HG03103 (cell line): ENCODE data around the gene MMS22L.
A peak's percentile ranks its signal among the peaks of the same experiment; 100 is the strongest.
"Not testable (repeated sequence)": the region's sequence is repeated elsewhere in the genome, so short reads cannot be mapped to it uniquely, and the experiment has no call there.

ENCODE experiments used
- ATAC-seq: cut with Tn5 transposase; IDR thresholded peaks from one replicate; pipeline ENCODE4 v1.9.1; 2021; ENCODE audit warnings: low read depth; ENCODE audit not compliant: unreplicated experiment

The MMS22L gene

GRCh38 chr6:97231911-97232310 is 51.1 kb downstream of the MMS22L start:
- no peak for ATAC-seq

DNA sequence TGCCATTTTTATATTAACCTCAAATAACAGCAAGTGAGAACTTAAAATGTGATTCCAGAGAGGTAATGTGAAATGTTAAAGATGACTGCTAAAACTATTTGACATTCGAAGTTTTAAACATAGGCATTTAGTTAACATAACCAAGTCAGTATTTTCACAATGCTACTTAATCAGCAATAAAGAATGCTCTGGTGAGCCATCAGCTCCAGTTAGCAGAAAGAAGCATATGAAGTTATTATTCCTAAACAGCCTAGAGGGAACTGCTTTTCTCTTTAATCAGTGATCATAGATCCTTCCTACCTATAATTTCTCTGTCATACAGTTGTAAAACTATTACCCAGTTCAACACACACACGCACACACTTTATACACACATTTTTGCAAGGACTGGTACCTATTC is 60.1 kb downstream of the MMS22L start:
- ATAC-seq: no peak

DNA sequence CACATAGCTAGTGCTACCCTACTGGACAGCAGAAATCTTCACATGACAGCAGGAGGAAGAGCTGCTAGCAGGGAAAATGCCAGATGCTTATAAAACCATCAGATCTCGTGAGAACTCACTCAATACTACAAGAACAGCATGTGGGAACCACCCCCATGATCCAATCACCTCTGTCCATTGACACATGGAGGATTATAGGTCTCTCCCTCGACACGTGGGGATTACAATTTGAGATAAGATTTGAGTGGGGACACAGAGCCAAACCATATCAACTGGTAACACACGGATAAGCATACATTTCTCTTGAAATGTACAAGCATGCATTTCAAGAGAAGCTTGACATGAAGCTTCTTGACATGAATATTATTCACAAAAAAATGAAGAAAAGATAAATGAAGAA is 64.1 kb downstream of the MMS22L start:
- ATAC-seq: no peak

DNA sequence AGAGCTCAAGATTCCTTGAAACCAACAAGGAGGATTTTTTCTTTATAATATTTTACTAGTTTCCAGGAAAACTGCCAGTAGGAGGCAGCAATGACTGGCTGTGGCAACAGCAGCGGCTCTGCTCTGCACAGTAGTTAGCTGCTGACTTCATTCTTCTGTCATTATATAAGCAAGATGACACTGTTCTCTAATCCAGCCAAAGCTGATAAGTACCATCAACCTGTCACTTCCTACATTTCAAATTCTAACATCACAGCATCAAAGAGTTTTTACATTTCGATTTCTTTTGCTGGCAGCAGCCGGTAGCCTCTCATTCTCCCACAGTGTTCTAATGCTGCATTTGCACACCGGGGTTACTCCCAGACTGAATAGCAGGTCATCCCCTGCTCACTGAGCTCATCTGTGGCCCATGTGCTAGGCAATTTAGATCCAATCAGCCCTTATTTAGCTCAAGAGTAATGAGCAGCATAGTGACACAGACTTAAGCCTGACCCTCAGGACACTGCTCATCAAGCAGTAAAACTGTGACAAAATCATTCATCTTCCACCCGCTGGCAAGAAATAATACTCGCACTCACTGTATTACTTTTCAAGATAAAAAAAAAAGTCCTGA is 67.8 kb downstream of the MMS22L start:
- ATAC-seq: no peak

GRCh38 chr6:97214671-97215070 is 68.3 kb downstream of the MMS22L start:
- no peak for ATAC-seq

DNA sequence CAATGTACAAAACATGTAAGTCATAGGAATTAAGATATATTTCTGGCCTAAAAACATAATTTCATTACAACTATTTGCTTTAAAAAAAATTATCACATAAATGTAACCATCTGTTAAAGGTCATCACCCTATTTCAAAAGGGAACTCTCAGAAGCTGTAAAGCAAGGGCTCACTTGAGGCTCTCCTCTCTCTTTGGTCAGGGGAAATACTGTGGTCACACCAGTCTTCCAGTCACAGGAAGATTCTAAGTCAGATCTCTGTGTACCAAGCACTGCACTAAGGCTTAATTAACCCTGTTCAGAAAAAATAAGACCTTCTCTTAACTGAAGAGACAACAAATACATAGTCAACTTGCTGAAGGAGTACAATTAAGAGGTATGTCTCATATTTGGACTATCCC is 75.6 kb downstream of the MMS22L start:
- ATAC-seq: no peak

DNA sequence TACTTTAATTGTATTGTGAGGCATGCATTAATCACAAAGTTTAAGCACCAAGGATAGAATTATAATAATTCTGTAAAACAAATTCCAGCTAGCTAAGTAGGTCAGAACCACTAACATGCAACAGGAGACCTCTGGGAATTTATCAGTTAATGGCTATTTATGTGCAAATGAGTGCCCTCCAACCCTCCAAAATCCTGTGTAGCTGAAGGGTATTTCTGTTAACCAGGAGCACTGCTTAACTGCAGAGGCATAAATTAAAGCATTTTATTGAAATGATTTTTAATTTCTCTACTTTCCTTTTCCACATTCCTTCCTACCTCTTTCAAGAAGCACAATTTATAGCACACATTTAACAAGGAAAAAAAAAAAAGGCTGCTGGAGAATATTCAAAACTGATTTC is 77.0 kb downstream of the MMS22L start:
- no peak for ATAC-seq

GRCh38 chr6:97203343-97203742 is 79.7 kb downstream of the MMS22L start:
- no peak for ATAC-seq

DNA sequence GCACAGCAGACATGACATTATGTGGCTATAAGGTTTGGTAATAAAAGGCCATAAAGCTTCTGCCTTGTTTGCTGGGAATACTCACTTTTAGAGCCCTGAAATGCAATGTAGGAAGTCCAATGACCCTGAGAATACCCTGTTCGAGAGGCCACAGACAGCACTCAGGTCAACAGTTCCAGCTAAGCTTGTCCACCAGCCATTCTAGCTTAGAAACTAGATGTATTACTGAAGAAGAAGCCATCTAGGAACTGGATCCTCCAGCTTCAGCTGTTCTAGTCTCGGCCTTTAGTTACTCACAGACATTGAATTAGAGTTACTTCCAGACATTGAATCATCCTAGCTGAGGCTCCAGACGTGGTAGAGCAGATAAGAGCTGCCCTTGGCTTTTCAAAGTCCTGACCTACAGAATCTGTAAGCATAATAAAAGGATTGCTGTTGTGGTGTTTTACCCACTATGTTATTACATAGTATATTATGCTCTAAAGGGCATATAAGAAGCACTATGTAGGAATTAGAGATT is 84.9 kb downstream of the MMS22L start:
- no peak for ATAC-seq

GRCh38 chr6:97195117-97195516 is 87.9 kb downstream of the MMS22L start:
- no peak for ATAC-seq

- no peak for ATAC-seq
Measured at GRCh38 chr6:97189767-97190166, 93.2 kb downstream of the MMS22L start.

DNA sequence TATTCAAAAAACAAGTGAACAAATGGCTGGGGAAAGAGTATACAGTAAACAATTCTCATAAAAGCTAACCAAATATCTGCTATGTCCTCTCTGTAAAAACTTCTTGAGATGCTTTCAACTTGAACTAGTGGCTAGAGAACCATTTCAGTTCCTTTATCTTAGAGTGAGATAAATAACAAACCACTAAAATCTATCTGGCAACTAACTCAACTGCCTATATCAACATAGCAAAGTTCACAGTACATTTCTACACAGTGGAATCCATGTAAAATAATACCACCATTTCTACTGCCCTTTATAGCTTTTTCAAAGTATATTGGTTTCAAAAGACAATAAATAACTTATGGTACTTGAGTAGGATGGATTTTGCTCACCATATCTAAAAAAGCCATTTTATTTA is 95.1 kb downstream of the MMS22L start:
- no peak for ATAC-seq

- peak; percentile 86 for ATAC-seq
Measured at GRCh38 chr6:97186416-97186999, 96.5 kb downstream of the MMS22L start.

GRCh38 chr6:97177905-97178304 is 105.1 kb downstream of the MMS22L start:
- no peak for ATAC-seq

DNA sequence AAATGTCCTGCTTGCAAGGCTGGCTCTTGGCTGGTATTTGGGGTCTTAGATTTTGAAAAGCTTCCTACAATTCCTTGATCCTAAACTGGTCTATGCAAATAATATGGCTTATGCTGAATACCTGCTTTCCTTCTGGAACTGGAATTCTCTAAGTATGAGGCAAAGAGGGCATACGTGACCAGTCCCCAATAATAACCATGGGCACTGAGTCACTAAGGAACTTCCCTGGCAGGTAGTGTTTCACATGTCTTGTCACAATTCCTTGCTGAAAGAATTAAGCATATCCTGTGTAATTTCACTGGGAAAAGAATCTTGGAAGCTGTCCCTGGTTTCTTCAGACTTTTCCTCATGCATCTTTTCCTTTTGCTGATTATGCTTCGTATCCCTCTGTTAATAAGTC is 106.5 kb downstream of the MMS22L start:
- no peak for ATAC-seq

- no peak for ATAC-seq
Measured at GRCh38 chr6:97175806-97176205, 107.2 kb downstream of the MMS22L start.

GRCh38 chr6:97174471-97174870 is 108.5 kb downstream of the MMS22L start:
- no peak for ATAC-seq

DNA sequence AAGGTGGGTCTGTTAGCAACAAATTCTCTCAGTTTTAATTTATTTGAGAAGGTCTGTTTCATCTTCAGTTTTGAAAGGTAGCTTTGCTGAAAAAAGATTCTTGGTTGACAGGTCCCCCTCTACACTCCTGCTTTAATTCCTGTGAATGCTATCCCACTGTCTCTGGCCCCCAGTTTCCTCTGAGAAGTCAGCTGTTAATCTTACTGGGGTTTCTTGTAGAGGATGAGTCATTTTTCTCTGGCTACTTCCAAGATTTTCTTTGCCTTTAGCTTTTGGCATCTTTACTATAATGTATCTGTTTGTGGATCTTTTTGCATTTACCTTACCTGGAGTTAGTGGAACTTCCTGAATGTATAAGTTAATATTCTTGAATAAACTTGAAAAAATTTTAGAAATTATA is 122.7 kb downstream of the MMS22L start:
- ATAC-seq: no peak

GRCh38 chr6:97155447-97155846 is 127.6 kb downstream of the MMS22L start:
- not testable (repeated sequence) for ATAC-seq

GRCh38 chr6:97154015-97154414 is 129.0 kb downstream of the MMS22L start:
- ATAC-seq: no peak

DNA sequence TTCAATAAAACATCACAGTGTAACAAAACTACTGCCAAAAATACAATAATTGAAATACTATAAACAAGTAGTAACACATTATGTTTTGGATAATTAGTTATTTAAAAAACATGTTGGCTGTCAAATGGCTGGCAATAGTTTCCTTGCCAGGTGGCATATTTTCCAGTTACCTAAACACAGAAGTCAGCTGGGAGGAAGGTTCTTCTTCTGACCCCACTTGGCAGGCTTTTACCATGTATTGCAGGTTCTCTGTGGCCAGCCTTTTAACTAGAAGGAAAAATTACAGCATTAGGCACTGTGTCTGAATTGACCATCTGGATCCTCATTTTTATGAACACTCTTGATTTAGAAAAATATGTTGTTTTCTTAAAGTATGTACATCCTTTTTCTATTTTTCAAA is 131.4 kb downstream of the MMS22L start:
- ATAC-seq: no peak

DNA sequence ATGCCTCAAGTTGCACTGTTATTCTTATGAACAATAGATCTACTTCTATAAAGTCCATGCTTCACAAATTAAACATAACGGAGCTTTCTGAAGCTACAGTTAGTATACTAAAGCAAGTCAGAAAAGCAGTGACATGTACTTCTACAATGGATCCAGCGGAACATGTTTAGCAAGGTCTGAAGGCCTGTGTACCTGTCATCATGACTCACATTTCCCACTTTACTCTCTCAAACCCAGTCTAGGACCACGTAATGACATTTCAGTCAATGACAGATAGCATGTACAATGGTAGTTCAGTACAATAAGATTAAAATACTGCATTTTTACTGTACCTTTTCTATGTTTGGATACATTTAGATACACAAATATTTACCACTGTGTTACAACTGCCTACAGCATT is 132.1 kb downstream of the MMS22L start:
- ATAC-seq: no peak

DNA sequence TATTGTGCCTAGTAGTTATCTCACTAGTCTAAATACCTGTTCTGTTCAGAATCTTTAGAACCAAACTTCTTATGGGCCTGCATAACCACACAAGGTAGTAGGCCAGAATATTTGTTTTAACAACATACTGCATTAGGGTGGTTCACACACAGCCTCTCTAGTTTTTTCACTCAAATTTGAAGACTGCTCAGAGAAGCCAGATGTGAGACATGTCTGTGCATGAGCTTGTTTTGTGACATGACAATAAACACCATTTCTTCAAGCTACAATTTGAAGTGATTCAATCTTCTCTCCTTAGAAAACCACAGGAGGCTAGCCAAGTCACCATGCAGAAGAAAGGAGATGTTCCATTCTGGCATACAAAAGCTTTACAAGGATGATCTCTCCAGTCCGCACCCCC is 135.6 kb downstream of the MMS22L start:
- no peak for ATAC-seq
